A673 (cell line): ENCODE results near the gene MEGF8.

Source experiments
- CTCF ChIP-seq: fragments of 300-800, 200-600 bp; sonication (generic); conservative IDR thresholded peaks from 2 replicates; pipeline ENCODE4 v1.5.1; 2017; ENCODE audit warnings: low read depth, mild to moderate bottlenecking, antibody characterized with exemption, low read length, moderate library complexity, mixed read lengths
- EZH2 ChIP-seq: fragments of 200-600 bp; sonication (generic); IDR thresholded peaks from 2 replicates; pipeline ENCODE4 v1.6.1; 2017; ENCODE audit warnings: borderline replicate concordance, low read depth, mild to moderate bottlenecking, mixed read lengths, antibody characterized with exemption, low read length; ENCODE audit not compliant: poor library complexity, severe bottlenecking

DNA sequence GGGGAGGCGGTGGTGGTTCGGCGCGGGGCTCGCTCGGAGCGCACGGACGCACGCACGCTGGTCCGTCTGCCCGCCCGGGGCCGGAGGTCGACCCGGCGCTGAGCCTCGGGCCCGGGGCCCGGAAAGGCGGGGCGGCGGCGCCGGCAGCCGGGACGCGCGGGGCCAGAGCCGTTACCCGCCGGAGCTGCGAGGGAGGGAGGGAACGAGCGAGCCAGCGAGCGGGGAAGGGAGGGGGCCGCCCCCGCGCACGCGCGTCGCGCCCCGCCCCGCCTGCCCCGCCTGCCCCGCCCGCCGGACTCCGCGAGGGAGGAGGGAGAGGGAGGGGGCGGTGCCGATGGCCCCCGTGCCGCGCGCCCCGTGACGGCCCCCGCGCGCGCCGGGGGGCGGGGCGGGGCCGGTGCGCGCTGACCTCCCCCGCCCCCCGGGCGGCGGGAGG is 41.4 kb upstream of the MEGF8 start:
- TF ChIP-seq CTCF (no peak), EZH2 (no peak)
